Activated CD4-positive, alpha-beta T cell treated with anti-CD3 and anti-CD28 coated beads, Interleukin-10, Interleukin-2, amounts not matched to agents 100 ng/mL and 50 ng/mL, durations not matched to agents 16 hours and 8 hours (primary cell): ENCODE measurements around the gene SRD5A1.

Experiments used
- DNase-seq: peaks from one replicate; pipeline ENCODE4 v3.0.0-alpha.2; 2020

The SRD5A1 gene

DNA sequence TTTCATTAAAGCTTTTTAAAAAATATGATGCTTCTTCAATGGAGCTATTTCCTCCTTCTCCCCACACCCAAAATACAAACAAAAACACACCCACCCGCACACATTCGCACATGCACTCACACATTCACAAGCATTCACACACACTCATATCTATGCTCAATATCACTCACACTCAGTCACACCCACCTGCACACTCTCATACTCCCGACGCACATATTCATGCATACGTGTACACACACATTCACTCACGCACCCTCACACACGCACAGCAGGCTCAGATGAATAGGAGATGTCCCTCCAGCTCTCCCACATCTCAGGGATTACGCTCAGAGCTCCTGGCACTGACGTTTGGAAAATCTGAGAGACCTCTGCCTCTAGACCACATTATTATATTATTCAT is 54.3 kb downstream of the SRD5A1 start:
- no peak for DNase-seq

GRCh38 chr5:6692906-6693305 is 59.7 kb downstream of the SRD5A1 start:
- no peak for DNase-seq

DNA sequence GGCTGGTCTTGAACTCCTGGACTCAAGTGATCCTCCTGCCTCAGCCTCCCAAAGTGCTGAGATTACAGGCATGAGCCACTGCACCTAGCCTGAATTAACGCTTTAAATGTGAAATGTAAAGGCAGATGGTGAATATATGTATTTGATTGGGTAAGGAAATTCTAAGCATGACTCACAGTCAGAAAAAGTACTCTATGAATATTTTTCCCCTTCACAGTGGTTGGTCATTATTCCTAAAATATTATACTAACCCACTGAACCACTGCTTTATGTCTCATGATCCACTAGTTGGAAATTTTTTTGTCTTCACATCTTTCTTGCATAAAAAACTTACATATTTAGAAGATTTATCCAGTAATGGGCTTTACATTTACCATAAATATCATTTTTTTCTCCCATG is 65.5 kb downstream of the SRD5A1 start:
- DNase-seq, result no peak

- no peak for DNase-seq
Measured at GRCh38 chr5:6699357-6699756, 66.1 kb downstream of the SRD5A1 start.

- no peak for DNase-seq
Measured at GRCh38 chr5:6700074-6700684, 66.9 kb downstream of the SRD5A1 start.

- no peak for DNase-seq
Measured at GRCh38 chr5:6700685-6701355, 67.6 kb downstream of the SRD5A1 start.

- DNase-seq, result no peak
Measured at GRCh38 chr5:6701491-6701890, 68.3 kb downstream of the SRD5A1 start.

DNA sequence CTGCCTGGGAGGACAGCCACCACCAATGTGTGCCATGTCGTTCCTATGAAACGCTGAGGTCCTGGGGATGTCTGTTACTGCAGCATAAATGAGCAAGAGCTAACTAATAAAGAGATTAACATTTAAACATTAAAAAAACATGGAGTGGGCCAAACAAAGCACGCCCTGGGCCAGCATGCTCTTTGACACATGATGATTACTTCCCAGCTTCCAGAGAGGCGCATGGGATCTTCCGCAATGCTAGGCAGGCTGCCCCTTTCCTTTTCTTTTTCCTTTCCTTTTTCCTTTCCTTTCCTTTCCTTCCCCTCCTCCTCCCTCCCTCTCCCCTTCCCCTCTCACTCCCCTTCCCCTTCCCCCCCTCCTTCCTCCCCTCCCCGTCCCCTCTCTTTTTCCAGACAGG is 69.4 kb downstream of the SRD5A1 start:
- no peak for DNase-seq

GRCh38 chr5:6703806-6704205 is 70.6 kb downstream of the SRD5A1 start:
- no peak for DNase-seq

DNA sequence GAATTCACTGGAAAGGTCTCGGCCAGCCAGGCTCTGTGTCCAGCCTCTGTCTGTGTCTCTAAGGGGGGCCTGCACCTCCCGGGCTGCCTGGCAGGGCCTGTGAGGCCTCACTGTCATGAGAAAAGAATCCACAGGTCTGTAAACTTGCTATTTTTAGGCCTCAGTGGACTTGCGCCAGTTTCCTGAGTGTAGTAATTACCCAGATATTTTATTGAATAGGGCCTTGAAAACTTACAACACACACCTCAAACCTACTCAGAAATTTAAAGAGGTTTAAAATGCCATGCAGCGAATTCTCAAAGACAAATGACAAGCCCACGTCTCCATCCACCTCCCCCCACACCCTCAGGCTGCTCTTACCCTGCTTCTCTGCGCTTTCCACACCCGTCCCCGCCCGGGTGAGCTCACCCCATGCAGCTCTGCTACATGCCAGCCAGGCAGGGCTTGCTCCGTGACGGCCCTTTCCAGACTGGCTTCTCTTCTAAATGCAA is 71.2 kb downstream of the SRD5A1 start:
- no peak for DNase-seq

DNA sequence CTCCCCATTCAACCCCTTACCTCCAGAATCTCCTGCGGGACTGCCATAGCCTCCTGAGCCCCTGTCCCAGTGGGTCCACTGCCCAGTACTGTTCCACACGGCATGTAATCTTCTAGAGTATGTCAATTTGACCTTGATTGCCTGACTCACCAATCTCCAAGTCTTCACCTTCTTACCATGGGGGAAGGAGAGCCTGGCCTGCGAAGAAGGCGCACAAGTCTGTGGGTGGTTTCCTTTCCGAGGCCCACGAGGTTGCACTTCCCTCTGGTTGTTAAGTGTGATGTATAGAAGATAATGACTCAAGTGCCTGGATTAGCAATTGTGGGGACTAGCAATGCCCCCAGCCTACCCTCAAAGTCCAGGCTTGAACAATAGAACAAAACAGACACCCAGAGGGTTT is 71.8 kb downstream of the SRD5A1 start:
- DNase-seq, result peak; percentile 21

GRCh38 chr5:6705959-6706358 is 72.7 kb downstream of the SRD5A1 start:
- no peak for DNase-seq

DNA sequence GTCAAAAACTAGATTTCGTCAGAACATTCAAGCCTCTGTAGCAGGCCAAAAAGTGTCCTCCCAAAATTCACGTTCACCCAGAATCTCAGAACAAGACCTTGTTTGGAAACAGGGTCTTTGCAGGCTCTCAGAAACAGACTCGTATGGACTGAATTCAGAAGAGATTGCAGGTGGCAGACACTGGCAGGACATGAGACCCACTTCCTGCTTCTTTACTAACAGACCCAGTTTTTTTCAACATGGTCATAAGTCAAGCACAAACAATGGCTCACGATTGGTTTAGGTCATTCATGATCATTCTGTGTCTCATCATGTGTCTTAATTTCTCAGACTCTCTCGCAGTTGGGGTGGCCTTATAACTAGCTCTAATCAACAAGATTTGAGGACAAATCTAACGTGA is 74.6 kb downstream of the SRD5A1 start:
- DNase-seq, result no peak

- no peak for DNase-seq
Measured at GRCh38 chr5:6708814-6709213, 75.6 kb downstream of the SRD5A1 start.

DNA sequence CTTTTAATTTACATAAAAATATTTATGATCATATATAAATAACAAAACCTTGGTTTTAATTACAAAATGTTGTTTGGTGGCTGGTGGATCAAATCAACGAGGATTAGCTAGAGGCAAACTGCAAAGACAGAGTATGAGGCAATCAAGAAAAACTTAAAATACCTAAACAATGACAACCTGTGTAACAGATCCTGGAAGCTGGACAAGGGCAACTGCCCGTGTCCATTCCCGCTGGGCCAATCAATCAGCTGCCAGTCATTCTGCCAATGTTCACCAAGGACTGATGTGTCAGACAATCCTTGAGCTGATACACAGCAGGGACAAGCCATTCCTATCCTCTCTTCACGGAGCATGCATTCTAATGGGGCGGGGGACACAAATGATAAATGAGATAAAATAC is 76.8 kb downstream of the SRD5A1 start:
- DNase-seq, result no peak

GRCh38 chr5:6710551-6711318 is 77.5 kb downstream of the SRD5A1 start:
- no peak for DNase-seq

GRCh38 chr5:6711409-6712141 is 78.3 kb downstream of the SRD5A1 start:
- DNase-seq, result no peak

DNA sequence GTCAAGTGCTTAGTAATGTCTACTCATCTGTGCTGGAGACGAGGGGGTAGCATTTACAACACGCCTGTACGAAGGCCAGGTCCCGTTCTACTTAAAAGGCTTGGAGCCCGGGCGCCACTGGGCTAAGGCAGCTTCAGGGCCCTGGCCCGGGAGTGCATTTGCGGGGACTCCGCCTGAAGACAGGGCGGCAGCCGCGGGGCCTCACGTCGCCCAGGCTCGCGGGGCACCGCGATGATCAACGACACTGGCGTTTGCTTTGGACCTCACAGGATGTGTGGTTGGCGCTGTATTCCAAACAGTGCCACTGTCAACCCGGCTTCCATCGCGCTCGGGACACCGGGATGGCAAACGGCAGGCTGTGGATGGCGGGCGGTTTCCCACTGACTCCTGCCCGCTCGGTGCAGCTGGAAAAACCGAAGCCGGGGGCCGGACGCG is 78.9 kb downstream of the SRD5A1 start:
- DNase-seq, result peak; percentile 66

GRCh38 chr5:6712577-6713273 is 79.5 kb downstream of the SRD5A1 start:
- peak; percentile 98 for DNase-seq

GRCh38 chr5:6713274-6714225 is 80.3 kb downstream of the SRD5A1 start, which contains the start of gene TENT4A:
Gene TENT4A, plus strand, starts transcription at chr5:6713432. Its CDS starts 552 bp downstream, at chr5:6713984.
- peak; percentile 23 for DNase-seq
